ENCODE results near the gene DEPDC1B.

Gene DEPDC1B

DNA sequence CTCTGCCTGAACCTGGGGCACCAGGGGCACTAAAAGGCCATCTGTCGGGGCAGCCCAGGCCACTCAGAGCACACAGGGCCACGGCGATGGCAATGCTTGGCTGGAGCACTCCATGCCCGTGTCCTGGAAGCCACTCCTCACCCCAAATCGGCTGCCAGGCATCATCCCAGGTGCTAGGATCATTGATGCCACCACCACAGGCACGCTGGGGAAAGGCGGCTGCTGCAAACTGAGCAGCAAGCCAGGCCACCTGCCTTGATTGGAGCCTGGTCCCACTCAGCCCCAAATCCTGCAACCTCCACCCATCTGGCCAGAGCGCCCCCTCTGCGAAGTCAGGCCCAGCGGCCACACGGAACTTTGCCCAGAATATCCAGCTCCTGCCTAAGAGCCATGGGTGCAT is 67.8 kb downstream of the DEPDC1B start:
- TF ChIP-seq, protein P1, sequence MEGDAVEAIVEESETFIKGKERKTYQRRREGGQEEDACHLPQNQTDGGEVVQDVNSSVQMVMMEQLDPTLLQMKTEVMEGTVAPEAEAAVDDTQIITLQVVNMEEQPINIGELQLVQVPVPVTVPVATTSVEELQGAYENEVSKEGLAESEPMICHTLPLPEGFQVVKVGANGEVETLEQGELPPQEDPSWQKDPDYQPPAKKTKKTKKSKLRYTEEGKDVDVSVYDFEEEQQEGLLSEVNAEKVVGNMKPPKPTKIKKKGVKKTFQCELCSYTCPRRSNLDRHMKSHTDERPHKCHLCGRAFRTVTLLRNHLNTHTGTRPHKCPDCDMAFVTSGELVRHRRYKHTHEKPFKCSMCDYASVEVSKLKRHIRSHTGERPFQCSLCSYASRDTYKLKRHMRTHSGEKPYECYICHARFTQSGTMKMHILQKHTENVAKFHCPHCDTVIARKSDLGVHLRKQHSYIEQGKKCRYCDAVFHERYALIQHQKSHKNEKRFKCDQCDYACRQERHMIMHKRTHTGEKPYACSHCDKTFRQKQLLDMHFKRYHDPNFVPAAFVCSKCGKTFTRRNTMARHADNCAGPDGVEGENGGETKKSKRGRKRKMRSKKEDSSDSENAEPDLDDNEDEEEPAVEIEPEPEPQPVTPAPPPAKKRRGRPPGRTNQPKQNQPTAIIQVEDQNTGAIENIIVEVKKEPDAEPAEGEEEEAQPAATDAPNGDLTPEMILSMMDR (IDR thresholded peaks at IDR 0.05): no peak

DNA sequence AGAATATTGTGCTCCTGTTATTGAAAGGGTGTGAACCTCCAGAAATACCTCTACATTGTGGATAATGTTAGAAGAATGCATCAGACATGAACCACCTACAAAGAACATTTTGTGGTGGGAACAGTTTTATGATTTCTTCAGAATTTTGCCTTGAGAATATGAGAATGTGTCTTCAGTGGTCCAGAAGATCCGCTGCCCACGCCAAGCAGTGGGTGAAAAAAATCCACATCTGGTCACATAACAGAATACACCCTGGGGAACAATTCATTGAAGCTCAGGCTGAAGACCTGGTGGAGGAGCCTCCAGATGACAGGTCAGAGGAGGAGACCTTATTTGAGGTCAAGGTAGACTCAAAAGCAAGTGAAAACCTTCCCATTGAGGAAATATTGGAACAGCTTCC is 69.1 kb downstream of the DEPDC1B start:
- TF ChIP-seq, protein P1 (IDR thresholded peaks at IDR 0.05): no peak

- TF ChIP-seq, protein P1 (IDR thresholded peaks at IDR 0.05): no peak
Observed at GRCh38 chr5:60630179-60630578, 69.8 kb downstream of the DEPDC1B start.

DNA sequence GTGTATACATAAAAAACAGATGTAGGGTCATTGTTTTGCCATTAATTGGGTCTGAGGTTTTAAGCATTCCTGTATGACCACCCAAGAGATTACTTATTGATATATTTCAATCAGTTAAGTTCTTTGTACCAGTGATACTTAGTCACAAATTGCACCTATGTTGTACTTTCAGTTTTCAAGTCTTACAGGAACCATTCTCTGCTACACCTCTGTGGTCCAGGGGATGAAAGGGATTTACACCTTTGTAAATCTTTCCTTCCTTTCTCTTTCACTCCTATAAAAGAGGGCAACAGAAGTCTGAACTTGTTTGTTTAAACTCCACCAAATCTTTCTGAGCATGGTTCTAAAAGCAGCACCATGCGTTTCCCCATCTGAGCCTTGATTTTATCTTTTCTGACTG is 86.1 kb downstream of the DEPDC1B start:
- TF ChIP-seq, protein P1 (IDR thresholded peaks at IDR 0.05): no peak

DNA sequence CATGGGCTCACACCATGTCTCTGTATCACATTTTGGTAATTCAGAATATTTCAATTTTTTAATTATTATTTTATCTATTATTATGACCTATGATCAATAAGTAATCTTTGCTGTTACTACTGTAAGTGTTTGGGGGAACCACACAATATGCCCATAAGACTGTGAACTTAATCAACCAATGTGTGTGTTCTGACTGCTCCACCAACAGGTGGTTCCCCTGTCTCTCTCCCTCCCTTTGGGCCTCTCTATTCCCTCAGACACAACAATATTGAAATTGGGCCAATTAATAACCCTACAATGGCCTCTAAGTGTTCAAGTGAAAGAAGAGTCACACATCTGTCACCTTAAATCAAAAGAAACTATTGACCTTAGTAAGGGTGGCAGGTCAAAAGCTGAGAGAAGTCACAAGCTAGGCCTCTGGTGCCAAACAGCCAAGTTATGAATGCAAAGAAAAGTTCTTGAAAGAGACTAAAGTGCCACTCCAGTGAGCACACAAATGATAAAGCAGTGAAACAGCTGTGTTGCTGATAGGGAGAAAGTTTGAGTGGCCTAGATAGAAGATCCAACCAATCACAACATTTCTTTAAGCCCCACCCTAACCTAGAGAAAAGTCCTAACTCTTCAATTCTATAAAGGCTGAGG is 88.7 kb downstream of the DEPDC1B start:
- TF ChIP-seq, protein P1 (IDR thresholded peaks at IDR 0.05): no peak

GRCh38 chr5:60604771-60605170 is 95.2 kb downstream of the DEPDC1B start:
- TF ChIP-seq, protein P1 (IDR thresholded peaks at IDR 0.05): no peak

- TF ChIP-seq, protein P1 (IDR thresholded peaks at IDR 0.05): no peak
Observed at GRCh38 chr5:60598424-60598823, 101.5 kb downstream of the DEPDC1B start.

Data from LNCAP (cell line).